Left cardiac atrium (tissue), 4 donors: ENCODE measurements around the gene SIX3. TPM values are rescaled to one million over a fixed set of nuclear protein-coding genes. Genes with fewer than 3 reads are reported as not detected.

Experiments
- ATAC-seq, 2 donors: fragments of 200-7000 bp; cut with Tn5 transposase; one replicate each; pipeline ENCODE4 v1.9.1; 2020; ENCODE audit warnings: mild to moderate bottlenecking in 2 of 2, moderate library complexity in 2 of 2
- DNase-seq: peaks from one replicate; pipeline ENCODE4 v3.0.0-alpha.2; 2020
- intact Hi-C, 2 donors: fragments of 100-400 bp; cut with DNase I; formaldehyde crosslinking; loops; one replicate each; pipeline versions ENCODE4 v1.14.1 to v1.15.1; 2022 to 2023
- total RNA-seq, 2 donors: library from RNA; stranded (reverse); fragmentation: NEBNext Ultra II Directional; extraction: Animal tissue kit (Norgen Biotek cat#: 25700); gene quantifications; one replicate each; pipeline ENCODE4 v1.2.1, GENCODE V29; 2021
- donor health status: DM: no; HTN: yes; CAD: no.
- donor health status: DM: no; HTN: yes; CAD: no; lungs with severe emphysema.
- donor health status: DM: yes; HTN: yes; CAD: no.
- donor health status: Dilated cardiomyopathy.

Gene SIX3
- total RNA-seq, 2 donors from 2014 or later: not detected

DNA sequence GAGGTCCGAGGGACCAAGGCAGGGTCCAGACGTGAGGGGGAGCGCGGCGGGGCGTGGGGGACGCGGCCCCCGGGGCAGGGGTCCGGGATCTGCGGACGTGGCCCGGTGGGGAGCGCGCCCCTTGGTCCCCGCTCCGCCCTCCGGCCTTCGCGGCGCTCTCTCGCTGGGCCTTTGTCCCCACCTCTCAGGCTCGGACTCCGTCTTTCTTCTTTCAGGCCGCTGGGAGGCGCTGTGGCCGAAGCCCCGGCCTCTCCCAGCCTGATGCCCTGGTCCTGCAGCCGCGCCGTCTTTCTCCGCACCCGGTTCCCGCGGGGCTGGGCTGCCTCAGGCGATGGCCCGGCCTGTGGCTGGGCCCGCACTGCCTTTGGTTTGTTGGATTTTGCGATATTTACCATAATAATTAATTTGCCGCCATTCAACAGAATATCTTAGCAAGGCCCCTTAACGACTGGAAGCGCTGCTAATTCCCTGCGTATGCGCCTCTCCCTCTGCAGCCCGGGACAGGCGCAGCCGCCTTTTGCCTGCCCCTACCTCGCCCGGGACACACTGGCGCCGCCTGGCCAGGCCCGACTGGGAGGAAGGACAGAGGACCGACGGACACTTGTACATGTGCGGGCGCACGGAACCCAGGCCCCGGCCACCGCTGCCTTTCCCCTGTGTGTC, 10.8 kb downstream of the SIX3 start:
- ATAC-seq: peak; percentile 73 to 77
- intact Hi-C loops: loop anchor here in 1 of 2 donors (5.0 kb wide), 1 partner anchor 705 kb away; no protein-coding TSS in a partner anchor
- no peak for DNase-seq

- intact Hi-C loops: loop anchor here in 1 of 2 donors (5.0 kb wide), 1 partner anchor 706 kb away; no protein-coding TSS in a partner anchor
- ATAC-seq (no peak), DNase-seq (no peak)
Measured at GRCh38 chr2:44952806-44953498, 11.4 kb downstream of the SIX3 start.

DNA sequence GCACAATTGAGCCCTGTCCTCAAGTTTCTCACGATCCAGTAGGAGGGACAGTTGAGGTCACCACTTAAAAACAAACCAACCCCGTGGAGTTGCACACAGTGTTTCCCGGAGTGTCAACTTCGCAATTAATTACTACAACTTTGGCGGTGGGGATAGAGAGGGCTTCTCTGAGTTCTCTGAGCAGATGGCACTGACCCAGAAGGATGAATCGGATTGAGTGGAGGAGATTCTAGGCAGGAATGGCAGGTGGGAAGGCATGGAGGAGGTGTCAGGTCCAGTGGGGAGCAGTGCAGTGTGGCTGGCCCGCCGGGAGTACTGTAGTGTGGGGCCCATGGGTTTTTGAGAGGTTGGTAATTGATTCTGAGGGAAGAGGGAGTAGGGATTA, 12.0 kb downstream of the SIX3 start:
- ATAC-seq (no peak), DNase-seq (no peak)
- intact Hi-C loops: loop anchor here in 1 of 2 donors (5.0 kb wide), 1 partner anchor 706 kb away; no protein-coding TSS in a partner anchor

DNA sequence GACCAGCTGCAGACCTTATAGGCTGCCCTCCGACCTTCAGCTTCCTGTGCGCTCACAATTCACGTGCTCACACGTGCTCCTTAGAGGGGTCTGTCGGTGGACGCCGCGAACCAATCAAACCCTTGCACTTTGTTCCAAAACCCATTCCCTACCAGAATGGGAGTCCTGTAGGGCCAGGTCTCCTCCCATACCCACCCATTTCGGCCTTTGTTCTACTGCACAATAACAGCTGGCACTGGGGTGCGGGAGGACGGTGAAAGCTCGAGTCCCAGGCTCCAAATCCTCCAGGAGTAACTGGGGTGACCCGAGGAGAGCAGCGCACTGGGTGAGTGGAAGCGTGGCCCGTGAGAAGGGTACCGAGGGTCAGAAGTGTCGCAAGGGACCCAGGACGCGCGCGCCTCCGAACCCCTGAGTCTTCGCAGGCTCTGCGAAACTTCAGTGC, 13.0 kb downstream of the SIX3 start:
- DNase-seq (no peak), ATAC-seq (no peak)
- intact Hi-C loops: loop anchor here in 1 of 2 donors (2.0 to 5.0 kb wide), 2 partner anchors 476 to 707 kb away; no protein-coding TSS in a partner anchor

- intact Hi-C loops: loop anchor here (2.0 to 5.0 kb wide), 3 partner anchors 476 to 708 kb away; no protein-coding TSS in a partner anchor
- no peak for DNase-seq
- ATAC-seq: peak in 1 of 2 donors; percentile 16
Measured at GRCh38 chr2:44954889-44955592, 13.5 kb downstream of the SIX3 start.

DNA sequence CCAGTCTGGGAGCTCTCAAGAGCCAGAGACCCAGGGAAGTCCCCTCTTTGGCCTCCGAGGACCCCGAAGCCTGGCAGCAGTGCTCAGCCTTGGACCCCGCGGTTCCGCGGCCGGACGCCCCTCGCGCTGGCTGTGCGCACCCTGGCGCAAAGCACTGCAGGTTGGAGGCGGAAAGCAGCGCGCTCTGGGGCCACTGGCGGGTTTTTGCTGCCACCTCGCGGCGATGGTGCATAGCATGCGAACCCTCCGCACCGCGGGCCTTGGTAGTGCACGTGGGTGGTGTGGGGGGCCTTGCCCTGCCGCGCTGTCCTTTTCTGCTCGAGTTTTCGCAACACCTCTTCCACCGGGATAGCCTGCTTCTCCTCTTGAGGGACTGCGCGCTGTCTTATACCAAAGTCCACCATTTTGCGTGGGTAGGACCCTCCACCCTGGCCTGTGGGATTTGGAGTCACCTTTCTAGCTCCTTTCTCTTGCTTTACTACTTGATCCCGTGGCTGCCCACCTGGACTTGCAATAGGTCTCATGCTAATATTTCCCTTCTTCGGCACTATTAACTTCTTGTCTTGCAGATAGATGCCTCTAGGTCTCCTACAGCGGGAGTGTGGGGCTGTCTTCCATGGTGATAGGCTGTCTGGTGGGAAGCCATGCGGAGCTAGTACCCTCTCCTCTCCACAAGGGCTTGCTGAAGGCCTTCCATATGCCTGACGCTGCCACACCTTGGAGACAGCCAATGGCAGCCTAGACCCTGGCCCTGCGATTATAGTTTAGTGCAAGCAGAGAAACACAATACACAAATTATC, 14.3 kb downstream of the SIX3 start:
- peak; percentile 72 for DNase-seq
- intact Hi-C loops: loop anchor here (2.0 to 5.0 kb wide), 4 partner anchors 477 to 911 kb away; no protein-coding TSS in a partner anchor
- peak; percentile 83 to 85 for ATAC-seq

DNA sequence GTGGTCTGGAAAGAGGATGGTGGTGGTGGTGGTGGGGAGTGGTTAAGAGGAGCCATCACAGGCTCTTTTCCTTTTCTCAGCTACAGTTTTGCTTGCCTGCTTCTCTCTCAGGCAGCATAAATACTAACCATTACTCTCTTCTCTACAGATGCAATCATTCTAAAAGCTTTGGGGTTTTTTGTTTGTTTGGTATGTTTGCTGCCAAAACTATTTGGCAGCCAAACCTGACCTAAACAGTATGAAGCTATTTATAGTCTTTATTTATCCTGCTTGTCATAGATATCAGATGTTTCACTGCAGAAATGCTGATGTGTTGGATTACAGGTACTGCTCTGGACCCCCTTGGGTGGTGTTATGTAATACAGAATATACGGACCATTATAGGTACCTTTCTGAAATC, 15.3 kb downstream of the SIX3 start:
- no peak for ATAC-seq
- intact Hi-C loops: loop anchor here (2.0 to 5.0 kb wide), 3 partner anchors 480 to 912 kb away; no protein-coding TSS in a partner anchor
- DNase-seq: no peak

GRCh38 chr2:44957656-44958327, 16.3 kb downstream of the SIX3 start:
- no peak for ATAC-seq
- intact Hi-C loops: loop anchor here (2.0 to 5.0 kb wide), 3 partner anchors 480 to 913 kb away; no protein-coding TSS in a partner anchor

GRCh38 chr2:44959855-44960254, 18.4 kb downstream of the SIX3 start:
- no peak for DNase-seq
- no peak for ATAC-seq
- intact Hi-C loops: loop anchor here in 1 of 2 donors (5.0 kb wide), 1 partner anchor 483 kb away; no protein-coding TSS in a partner anchor

More at GRCh38 chr2:44957656-44958327, 16.3 kb downstream of the SIX3 start:
- DNase-seq: no peak

DNA sequence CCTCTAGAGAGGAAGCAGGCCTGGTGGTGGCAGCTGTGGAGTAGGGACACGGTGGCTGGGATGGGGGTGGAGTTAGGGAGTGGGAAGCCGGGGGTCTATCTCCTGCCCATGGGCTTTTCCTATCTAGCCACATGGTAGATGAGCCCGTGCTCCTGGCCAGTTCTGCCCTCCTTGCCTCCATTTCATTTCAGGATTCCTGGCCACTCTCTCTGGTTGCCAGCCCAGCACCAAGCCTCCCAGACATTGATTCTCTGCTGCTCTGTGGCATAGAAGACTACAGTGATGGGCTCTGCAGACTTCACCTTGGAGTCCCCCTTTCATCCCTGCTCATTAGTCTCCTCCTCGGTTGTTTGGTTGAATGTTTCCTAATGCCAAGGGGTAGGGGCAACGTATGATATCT, 19.4 kb downstream of the SIX3 start:
- ATAC-seq (no peak), DNase-seq (no peak)
- intact Hi-C loops: no loop called here

- ATAC-seq: no peak
Measured at GRCh38 chr2:44962176-44962695, 20.7 kb downstream of the SIX3 start.

DNA sequence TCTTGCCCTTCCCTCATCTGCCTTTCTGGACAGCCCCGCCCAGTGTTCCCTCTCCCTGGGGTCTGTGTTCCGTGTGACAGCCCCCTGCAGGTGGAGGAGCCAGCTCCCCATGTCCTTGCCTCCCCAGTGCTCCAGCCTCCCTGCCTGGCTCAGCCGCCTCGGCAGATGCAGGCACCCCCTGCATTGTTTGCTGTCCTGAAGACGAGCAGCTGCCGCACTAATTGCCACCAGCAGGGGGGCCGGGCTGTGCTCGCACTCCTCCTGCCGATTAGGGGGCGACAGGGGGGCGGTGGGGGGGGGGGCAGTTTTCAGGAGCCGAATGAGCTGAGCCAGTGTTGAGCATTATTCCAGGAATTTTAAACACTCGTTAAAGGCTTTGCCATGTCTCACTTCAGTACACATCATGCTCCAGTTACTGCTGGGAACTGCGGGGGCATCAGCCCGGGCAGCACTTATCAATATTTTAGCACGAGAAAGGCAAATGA, 23.3 kb downstream of the SIX3 start:
- no peak for DNase-seq
- no peak for ATAC-seq

More at GRCh38 chr2:44962176-44962695, 20.7 kb downstream of the SIX3 start:
- DNase-seq: no peak
- intact Hi-C loops: no loop called here

DNA sequence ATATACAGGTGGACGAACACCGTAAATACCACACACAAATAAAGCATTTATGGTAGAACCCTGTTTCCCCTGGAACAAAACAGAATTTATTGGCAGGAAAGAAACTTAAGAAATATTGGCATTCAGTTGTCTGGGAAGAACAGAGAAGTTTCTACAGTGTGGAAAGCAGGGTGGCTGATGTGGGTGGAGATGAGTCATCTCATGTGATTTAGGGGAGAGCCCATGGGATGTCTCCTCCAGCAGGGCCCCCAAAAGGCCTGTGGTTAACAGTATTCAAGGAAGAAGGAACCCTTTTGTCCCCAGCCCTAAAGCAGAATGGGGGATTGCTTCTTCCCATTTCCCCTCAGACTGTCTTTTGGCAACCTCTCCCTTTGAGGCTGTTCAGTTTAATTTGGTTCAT, 24.2 kb downstream of the SIX3 start:
- ATAC-seq: peak in 1 of 2 donors; percentile 38
- DNase-seq: no peak
- intact Hi-C loops: no loop called here

More for the DNA sequence above, 23.3 kb downstream of the SIX3 start:
- intact Hi-C loops: no loop called here

DNA sequence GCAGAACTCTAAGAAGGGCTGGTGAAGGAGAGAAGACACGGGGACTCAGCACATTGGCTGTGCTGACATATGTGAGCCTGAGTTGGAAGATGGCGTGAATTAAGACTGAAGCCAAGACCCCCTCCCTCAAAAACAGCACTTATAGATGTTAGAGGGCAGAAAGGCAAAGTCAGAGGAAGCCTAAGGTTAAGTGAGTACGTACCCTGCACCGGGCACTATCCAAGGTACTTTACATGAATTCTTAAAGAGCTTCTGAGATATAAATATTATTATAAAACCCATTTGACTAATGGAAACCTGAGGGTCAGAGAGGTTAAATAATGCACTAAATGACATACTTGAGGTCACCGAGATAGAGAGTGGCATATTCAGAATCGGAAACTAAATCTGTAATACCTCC, 25.6 kb downstream of the SIX3 start:
- intact Hi-C loops: no loop called here
- ATAC-seq: no peak

GRCh38 chr2:44967727-44968432, 26.4 kb downstream of the SIX3 start:
- no peak for DNase-seq

More for the DNA sequence above, 25.6 kb downstream of the SIX3 start:
- DNase-seq: no peak

GRCh38 chr2:44969936-44970335, 28.4 kb downstream of the SIX3 start:
- intact Hi-C loops: no loop called here
- ATAC-seq (no peak), DNase-seq (no peak)

More at GRCh38 chr2:44967727-44968432, 26.4 kb downstream of the SIX3 start:
- no peak for ATAC-seq
- intact Hi-C loops: no loop called here
